Parathyroid adenoma (tissue), 2 donors: Measurements from ENCODE around the gene ZNF639.
A peak's percentile ranks its signal among the peaks of the same experiment; 100 is the strongest.
"Not testable (repeated sequence)": the region's sequence is repeated elsewhere in the genome, so short reads cannot be mapped to it uniquely, and the experiment has no call there.

Source experiments
- H2AFZ ChIP-seq: fragments of 300-600 bp; sonication (generic); one replicate; pipeline ENCODE4 v1.7.0; 2017; ENCODE audit warnings: antibody characterized with exemption, mild to moderate bottlenecking
- H3K27ac ChIP-seq: fragments of 300-600 bp; sonication (generic); one replicate; pipeline ENCODE4 v1.7.0; 2017
- H3K27me3 ChIP-seq: fragments of 300-600 bp; sonication (generic); one replicate; pipeline ENCODE4 v1.7.0; 2017; ENCODE audit warnings: low read length; ENCODE audit not compliant: control insufficient read depth, insufficient read depth
- H3K36me3 ChIP-seq: fragments of 300-600 bp; sonication (generic); one replicate; pipeline ENCODE4 v1.7.0; 2017; ENCODE audit warnings: low read length; ENCODE audit not compliant: control insufficient read depth, insufficient read depth
- H3K4me1 ChIP-seq: fragments of 300-600 bp; sonication (generic); one replicate; pipeline ENCODE4 v1.7.0; 2017; ENCODE audit warnings: control low read depth
- H3K4me2 ChIP-seq: fragments of 300-600 bp; sonication (generic); one replicate; pipeline ENCODE4 v1.7.0; 2017; ENCODE audit warnings: low read length
- H3K4me3 ChIP-seq: fragments of 300-600 bp; sonication (generic); one replicate; pipeline ENCODE4 v1.7.0; 2017; ENCODE audit warnings: low read depth, low read length
- H3K79me2 ChIP-seq: fragments of 300-600 bp; sonication (generic); one replicate; pipeline ENCODE4 v1.7.0; 2017; ENCODE audit warnings: control low read depth
- H3K9ac ChIP-seq: fragments of 300-600 bp; sonication (generic); one replicate; pipeline ENCODE4 v1.7.0; 2017; ENCODE audit warnings: mild to moderate bottlenecking
- H3K9me3 ChIP-seq: fragments of 300-600 bp; sonication (generic); one replicate; pipeline ENCODE4 v1.7.0; 2017; ENCODE audit warnings: low read length; ENCODE audit not compliant: control insufficient read depth
- TF ChIP-seq, protein P1 (sequence below): fragments of 300-600 bp; sonication (generic); IDR thresholded peaks from one replicate; pipeline ENCODE4 v1.7.0; 2017; ENCODE audit warnings: antibody characterized with exemption, mild to moderate bottlenecking
- donor health status: primary hyperparathyroidism.

ZNF639 gene

DNA sequence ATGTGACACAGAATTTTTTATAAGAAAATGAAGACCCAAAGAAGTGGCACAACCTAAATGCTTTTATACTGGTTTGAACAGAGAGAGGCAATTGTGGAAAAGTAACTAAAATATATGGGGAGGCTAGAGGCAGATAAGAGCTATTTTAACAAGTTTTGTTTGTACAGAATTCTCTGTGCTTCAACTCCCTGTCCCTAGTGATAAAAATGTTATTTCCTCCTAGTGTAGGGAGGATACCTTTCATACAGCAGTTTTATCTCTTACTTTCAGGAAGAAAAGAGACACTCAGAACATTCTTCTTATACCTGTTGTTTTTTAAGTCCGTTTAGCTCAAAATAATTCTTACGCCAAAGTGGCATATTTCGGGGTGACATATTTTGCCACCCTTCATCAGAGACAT lies 21.2 kb upstream of the ZNF639 start:
- Histone ChIP-seq H2AFZ (no peak overlapping the region), H3K9me3 (no peaks in the 10 kb centered on the region), H3K4me1 (no peaks in the 10 kb centered on the region), H3K4me3 (no peak overlapping the region), H3K27me3 (no peaks in the 10 kb centered on the region), H3K36me3 (no peaks in the 10 kb centered on the region), H3K27ac (no peak overlapping the region), H3K9ac (no peak overlapping the region), H3K4me2 (no peak overlapping the region), H3K79me2 (no peaks in the 10 kb centered on the region)
- TF ChIP-seq, protein P1, sequence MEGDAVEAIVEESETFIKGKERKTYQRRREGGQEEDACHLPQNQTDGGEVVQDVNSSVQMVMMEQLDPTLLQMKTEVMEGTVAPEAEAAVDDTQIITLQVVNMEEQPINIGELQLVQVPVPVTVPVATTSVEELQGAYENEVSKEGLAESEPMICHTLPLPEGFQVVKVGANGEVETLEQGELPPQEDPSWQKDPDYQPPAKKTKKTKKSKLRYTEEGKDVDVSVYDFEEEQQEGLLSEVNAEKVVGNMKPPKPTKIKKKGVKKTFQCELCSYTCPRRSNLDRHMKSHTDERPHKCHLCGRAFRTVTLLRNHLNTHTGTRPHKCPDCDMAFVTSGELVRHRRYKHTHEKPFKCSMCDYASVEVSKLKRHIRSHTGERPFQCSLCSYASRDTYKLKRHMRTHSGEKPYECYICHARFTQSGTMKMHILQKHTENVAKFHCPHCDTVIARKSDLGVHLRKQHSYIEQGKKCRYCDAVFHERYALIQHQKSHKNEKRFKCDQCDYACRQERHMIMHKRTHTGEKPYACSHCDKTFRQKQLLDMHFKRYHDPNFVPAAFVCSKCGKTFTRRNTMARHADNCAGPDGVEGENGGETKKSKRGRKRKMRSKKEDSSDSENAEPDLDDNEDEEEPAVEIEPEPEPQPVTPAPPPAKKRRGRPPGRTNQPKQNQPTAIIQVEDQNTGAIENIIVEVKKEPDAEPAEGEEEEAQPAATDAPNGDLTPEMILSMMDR = no peak

DNA sequence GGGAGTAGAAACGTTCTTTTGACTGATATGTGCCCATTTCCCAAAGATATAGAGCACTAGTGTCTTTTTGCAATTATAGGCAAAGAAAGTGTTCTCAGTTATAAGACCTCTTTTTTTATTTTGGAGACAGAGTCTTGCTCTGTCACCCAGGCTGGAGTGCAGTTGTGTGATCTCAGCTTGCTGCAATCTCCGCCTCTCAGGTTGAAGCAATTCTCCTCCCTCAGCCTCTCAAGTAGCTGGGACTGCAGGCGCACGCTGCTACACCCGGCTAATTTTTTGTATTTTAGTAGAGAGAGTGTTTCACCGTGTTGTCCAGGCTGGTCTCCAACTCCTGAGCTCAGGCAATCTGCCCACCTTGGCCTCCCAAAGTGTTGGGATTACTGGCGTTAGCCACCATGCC lies 20.7 kb upstream of the ZNF639 start:
- TF ChIP-seq, protein P1 = no peak
- H3K9ac ChIP-seq = no peak overlapping the region
- H3K9me3 ChIP-seq = no peaks in the 10 kb centered on the region
- H3K4me3 ChIP-seq = no peak overlapping the region
- H3K4me2 ChIP-seq = no peak overlapping the region
- H3K36me3 ChIP-seq = no peaks in the 10 kb centered on the region
- no peaks in the 10 kb centered on the region for H3K27me3 ChIP-seq
- no peaks in the 10 kb centered on the region for H3K79me2 ChIP-seq
- no peak overlapping the region for H2AFZ ChIP-seq
- no peaks in the 10 kb centered on the region for H3K4me1 ChIP-seq
- no peak overlapping the region for H3K27ac ChIP-seq

DNA sequence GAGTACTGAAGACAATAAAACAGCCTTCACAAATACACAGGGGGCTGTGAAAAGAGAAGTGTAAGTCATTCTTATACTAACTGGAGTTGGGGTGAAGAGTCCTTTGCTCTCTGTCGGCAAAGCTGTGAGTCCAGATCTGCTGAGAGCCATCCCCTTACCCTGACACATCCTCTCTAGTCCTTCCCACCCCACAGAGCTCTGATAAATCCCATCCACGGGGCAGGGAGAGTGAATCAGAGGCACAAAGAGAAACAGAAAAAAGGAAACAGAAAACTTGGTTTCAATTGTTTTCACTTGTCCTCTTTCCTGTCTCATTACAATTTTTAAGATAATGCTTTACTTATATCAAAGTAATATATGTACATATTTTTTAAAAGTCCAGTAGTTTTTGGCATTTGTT lies 18.2 kb upstream of the ZNF639 start:
- Histone ChIP-seq H2AFZ (peak overlapping the region; percentile 41), H3K4me1 (no peaks in the 10 kb centered on the region), H3K79me2 (no peaks in the 10 kb centered on the region), H3K27ac (no peak overlapping the region), H3K4me2 (no peak overlapping the region), H3K36me3 (no peaks in the 10 kb centered on the region), H3K27me3 (no peaks in the 10 kb centered on the region), H3K9ac (no peak overlapping the region), H3K9me3 (no peaks in the 10 kb centered on the region), H3K4me3 (no peak overlapping the region)
- TF ChIP-seq, protein P1 = no peak

DNA sequence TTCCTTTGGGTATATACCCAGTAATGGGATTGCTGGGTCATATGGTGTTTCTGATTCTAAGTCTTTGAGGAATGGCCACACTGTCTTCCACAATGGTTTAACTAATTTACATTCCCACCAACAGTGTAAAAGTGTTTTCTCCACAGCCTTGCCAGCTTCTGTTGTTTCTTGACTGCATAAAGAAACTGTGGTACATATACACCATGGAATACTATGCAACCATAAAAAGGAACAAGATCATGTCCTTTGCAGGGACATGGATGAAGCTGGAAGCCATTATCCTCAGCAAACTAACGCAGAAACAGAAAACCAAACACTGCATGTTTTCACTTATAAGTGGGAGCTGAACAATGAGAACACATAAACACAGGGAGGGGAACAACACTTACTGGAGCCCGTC lies 15.5 kb upstream of the ZNF639 start:
- not testable (repeated sequence) for H3K4me3 ChIP-seq, H3K4me1 ChIP-seq

DNA sequence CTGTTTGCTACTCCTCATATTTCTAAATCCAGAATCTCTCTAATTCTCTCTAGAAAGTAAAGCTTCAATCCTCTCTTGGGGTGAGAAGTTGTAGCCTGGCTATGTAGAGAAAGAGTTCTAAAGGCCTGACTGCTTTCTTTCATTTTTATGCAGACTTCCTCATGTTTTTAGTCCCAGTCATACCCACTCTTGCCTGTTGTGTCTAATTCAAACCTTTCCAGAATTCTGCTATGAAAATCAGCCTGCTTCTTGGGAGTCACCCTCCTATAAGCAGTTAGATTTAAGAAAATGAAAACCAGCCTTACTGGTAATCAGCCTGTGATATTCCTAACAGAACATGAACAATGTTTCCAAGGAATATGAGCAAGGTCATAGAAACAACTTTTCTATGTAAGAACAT lies 14.8 kb upstream of the ZNF639 start:
- no peak overlapping the region for H3K4me2 ChIP-seq
- no peaks in the 10 kb centered on the region for H3K79me2 ChIP-seq
- H3K27ac ChIP-seq = no peak overlapping the region
- TF ChIP-seq, protein P1 = no peak
- H3K36me3 ChIP-seq = no peaks in the 10 kb centered on the region
- H3K9me3 ChIP-seq = no peaks in the 10 kb centered on the region
- no peak overlapping the region for H2AFZ ChIP-seq
- no peaks in the 10 kb centered on the region for H3K4me1 ChIP-seq
- H3K4me3 ChIP-seq = no peak overlapping the region
- H3K27me3 ChIP-seq = no peaks in the 10 kb centered on the region
- H3K9ac ChIP-seq = no peak overlapping the region

More for the DNA sequence above, 15.5 kb upstream of the ZNF639 start:
- not testable (repeated sequence) for H3K27me3 ChIP-seq, H3K27ac ChIP-seq, H2AFZ ChIP-seq, H3K9ac ChIP-seq, H3K36me3 ChIP-seq, H3K4me2 ChIP-seq, H3K9me3 ChIP-seq, H3K79me2 ChIP-seq
